Epidermal melanocyte (primary cell): ENCODE results near the gene PHRF1.

Experiments
- DNase-seq: peaks from one replicate; pipeline ENCODE4 v3.0.0; 2011; ENCODE audit warnings: low spot score; ENCODE audit not compliant: insufficient read length

PHRF1 gene

GRCh38 chr11:593347-593746 is 17.1 kb downstream of the PHRF1 start:
- no peak for DNase-seq

DNA sequence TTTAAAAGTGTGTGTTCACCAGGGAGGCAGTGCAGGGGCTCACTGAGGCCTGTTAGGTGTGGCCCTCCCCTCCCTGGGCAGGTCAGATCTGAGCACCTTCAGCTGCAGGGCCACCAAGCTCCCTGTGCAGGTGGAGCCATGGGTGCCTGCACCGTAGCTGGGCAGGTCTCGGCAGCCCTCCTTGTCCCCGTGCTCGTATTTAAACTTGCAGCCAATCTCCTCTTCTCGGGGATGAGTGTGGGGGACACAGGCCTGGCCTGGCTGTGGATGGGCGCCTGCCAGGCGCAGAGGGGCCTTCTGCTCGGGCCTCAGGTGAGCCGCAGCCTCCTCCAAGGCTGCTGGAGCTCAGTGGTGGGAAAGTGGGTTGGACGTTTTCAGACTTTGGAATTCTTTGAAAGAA is 19.1 kb downstream of the PHRF1 start:
- DNase-seq: no peak

DNA sequence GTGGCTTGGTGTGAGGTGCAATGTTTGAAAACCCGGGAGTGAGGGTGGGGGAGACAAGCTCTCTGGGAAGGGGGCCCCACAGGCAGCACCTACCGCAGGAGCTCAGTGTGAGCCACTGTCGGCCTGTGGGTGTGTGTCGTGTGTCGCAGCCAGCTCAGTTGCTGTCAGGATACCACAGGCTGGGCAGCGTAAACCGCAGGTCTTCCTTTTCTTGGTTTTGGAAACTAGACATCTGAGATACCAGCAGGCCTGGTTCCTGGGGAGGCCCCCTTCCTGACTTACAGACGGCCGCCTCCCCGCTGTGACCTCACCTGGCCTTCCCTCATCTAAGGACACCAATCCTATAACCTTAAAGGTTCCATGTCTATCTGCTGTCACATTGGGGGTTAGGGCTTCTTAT is 20.1 kb downstream of the PHRF1 start:
- DNase-seq: no peak

DNA sequence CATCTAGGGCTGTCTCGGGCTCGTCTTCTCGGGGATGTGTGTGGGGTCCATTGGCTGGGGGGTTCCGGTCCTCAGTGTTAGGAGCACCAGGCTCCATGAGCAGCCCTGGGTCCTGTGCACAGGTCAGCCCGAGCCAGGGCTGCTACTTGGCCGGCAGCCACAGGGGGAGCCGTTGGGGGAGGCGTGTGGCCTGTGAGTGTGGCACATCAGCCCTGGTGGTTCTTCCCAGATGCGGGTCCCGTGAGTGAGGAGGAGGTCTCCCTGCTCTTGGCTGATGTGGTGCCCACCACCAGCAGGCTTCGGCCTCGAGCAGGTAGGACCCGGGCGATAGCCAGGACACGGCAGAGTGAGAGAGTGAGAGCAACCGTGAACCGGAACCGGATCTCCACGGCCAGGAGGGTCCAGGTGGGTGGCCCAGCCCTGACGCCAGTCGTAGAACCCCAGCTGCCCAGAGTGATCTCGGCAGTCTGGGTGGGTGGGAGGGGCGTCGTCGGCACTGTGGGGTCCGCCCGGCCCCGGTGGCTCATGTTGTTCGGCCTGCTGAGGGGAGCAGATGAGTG is 21.0 kb downstream of the PHRF1 start:
- no peak for DNase-seq

DNA sequence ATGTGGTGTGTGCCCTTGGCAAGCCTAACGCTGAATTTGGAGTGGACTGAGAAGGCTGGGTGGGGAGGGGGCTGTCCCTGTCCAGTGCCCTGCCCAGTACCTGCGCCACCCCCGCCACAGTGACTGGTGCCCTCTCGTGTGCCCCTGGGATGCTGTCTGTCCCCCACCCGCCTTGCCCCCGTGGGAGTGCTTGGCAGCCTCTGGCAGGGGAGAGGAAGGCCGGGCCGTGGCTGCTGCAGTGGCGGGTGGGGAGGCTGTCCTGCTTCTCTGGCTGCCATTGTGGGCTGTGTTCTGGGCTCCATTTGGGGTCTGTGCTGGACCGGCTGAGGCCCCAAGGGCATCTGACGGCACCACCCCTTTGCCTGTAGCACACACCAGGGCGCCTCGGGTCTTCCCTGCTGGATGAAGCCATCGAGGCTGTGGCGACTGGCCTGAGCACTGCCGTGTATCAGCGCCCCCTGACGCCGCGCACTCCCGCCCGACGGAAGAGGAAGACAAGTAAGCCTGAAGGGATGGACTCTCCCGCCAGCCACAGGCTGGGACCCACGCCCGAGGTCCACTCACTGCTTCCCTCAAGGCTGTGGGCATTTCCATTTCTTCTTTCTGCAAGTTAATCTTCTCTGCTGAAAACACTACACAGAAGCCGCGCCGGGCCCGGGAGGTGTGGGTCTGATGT is 21.9 kb downstream of the PHRF1 start:
- no peak for DNase-seq

DNA sequence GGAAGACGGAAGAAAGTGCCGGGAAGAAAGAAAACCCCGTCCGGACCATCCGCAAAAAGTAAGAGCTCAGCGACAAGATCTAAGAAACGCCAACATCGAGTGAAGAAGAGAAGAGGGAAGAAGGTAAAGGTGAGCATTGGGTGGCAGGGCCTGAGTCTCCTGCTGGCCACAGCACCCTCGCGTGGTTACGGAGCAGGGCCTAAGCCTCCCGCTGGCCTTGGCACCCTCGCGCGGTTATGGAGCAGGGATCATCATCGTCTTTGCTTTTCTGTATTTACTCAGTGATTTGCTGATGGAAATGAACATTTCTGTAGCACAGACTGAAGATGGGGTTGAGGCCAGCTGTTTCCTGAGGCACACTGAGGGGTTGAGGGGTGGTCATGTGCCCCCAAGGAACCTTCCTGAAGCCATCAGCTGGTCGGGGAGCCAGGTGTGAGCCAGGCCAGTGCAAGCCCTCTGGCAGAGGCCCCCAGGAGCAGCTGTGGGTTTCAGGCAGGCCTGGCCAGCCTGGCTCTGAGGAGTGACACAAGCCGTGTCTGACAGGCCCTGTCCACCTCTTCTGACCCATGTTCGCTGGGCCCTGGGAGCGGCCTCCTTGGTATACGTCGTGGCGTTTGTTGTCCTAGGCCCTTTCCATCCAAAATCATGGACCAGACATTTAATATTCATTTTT is 25.4 kb downstream of the PHRF1 start:
- no peak for DNase-seq

- no peak for DNase-seq
Observed at GRCh38 chr11:603154-603553, 26.9 kb downstream of the PHRF1 start.

DNA sequence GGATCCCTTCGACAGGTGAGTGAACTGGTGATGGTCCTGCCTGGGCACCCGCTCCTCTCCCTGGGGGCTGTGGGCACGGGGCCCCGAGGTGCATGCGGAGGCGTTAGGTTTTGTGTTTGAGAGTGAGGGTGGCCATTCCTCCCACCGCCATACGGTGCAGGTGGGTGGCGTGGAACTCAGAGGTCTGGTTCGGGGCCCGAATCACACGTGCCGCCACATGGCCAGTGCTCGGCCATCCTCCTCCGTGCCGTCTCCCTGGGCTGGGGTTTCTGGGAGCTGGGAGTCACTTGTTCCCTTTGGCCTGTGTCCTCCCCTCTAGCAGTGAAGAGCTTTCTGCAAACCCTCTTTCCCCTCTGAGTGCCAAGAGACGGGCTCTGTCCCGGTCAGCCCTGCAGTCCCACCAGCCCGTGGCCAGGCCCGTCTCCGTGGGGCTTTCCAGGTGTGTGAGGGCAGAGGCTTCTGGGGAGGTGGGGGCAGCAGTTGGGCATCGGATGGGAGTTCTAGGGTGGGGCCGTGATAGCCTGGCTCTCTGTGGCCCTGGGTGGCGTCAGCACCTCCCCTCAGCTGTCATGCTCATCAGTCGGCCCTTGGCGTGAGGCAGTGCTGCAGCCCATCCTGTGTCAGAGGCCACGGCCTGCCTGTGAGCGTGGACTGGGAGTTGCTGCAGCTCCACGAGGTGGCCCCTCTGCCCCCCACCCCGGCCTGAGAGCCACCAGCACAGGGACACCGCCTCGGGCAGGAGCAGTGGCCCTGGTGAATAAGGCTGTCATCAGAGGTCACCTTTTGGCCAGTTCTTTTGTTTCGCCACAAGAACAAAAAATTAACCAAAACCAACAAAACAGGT is 29.2 kb downstream of the PHRF1 start:
- DNase-seq: no peak

GRCh38 chr11:606245-606644 is 30.0 kb downstream of the PHRF1 start:
- DNase-seq: no peak

DNA sequence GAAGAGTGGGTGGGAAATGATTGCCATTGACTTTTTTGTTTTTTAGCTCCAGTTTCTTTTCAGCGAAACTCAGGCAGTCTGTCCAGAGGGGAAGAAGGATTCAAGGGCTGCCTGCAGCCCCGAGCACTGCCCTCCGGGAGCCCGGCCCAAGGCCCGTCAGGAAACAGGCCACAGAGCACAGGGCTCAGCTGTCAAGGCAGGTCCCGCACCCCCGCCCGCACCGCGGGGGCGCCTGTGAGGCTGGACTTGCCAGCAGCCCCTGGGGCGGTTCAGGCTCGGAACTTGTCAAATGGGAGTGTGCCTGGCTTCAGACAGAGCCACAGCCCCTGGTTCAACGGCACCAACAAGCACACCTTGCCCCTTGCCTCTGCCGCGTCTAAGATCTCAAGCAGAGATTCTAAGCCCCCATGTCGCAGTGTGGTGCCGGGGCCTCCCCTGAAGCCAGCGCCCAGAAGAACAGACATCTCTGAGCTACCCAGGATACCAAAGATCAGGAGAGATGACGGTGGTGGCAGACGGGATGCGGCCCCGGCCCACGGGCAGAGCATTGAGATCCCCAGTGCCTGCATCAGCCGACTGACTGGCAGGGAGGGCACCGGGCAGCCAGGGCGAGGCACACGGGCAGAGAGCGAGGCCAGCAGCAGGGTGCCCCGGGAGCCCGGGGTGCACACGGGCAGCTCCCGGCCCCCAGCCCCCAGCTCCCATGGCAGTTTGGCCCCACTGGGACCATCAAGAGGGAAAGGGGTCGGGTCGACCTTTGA is 30.9 kb downstream of the PHRF1 start:
- no peak for DNase-seq

GRCh38 chr11:607971-608659 is 31.8 kb downstream of the PHRF1 start:
- no peak for DNase-seq

GRCh38 chr11:608791-609251 is 32.6 kb downstream of the PHRF1 start:
- no peak for DNase-seq

DNA sequence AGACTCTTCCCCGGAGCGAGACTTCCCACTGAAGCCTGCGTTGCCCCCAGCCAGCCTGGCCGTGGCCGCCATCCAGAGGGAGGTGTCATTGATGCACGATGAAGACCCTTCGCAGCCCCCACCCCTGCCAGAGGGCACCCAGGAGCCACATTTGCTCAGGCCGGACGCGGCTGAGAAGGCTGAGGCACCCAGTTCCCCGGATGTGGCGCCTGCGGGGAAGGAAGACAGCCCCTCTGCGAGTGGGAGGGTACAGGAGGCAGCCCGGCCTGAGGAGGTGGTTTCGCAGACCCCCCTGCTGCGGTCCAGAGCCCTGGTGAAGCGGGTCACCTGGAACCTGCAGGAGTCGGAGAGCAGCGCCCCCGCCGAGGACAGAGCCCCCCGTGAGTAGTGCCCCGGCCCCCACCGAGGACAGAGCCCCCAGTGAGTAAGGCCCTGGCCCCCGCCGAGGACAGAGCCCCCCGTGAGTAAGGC is 33.1 kb downstream of the PHRF1 start:
- no peak for DNase-seq

DNA sequence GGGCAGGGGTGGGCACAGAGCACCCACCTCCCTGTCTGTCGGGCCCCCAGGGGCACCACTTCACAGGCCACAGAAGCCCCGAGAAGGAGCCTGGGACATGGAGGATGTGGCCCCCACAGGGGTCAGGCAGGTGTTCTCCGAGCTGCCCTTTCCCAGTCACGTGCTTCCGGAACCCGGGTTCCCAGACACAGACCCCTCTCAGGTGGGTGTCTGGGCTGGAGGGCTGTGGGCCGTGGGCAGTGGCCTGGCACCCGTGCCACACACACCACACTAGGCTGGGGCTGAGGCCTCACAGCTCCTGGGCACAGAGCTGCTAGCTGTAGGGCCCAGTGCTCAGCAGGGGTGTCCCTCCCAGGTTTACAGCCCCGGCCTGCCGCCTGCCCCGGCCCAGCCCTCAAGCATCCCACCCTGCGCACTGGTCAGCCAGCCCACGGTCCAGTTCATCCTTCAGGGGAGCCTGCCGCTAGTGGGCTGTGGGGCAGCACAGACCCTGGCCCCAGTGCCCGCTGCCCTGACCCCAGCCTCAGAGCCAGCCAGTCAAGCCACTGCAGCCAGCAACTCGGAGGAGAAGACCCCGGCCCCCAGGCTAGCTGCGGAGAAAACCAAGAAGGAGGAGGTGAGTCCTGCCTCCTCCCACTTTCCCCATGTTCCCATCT is 34.0 kb downstream of the PHRF1 start:
- DNase-seq: no peak

GRCh38 chr11:611001-611996 is 35.0 kb downstream of the PHRF1 start:
- DNase-seq: no peak

DNA sequence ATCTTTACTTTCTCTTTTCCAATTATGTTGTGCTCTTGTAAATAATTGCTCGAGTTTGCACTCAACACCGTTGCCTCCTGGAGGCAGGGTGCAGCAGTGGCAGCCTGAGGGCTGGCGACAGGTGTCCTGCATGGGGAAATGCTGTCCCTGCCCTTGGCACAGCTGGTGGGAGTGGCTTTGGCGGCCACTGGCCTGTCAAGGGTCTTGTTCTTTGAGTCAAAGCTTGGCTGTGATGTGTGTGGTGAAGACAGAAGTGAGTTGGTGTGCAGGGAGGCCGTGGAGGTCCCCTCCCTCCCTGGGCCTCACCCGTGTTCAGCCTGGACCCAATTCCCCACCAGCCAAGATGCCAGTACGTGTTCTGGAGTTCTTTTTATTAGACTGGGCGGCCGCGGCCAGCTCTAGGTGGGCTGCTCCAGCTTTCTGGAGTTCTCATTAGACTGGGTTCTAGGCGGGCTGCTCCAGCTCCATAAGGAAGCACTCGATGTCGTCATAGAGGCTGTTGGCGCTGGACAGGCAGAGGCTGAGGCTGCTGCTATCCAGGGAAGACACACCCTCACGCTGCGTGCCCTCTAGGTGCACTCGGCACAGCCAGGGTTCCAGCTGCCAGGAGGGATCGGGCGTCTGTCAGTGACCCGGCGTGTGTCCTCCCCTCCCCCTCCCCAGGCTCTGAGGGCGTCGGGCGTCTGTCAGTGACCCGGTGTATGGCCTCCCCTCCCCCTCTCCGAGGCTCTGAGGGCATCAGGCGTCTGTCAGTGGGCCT is 36.1 kb downstream of the PHRF1 start:
- no peak for DNase-seq

- DNase-seq: no peak
Observed at GRCh38 chr11:612961-613300, 36.7 kb downstream of the PHRF1 start.

DNA sequence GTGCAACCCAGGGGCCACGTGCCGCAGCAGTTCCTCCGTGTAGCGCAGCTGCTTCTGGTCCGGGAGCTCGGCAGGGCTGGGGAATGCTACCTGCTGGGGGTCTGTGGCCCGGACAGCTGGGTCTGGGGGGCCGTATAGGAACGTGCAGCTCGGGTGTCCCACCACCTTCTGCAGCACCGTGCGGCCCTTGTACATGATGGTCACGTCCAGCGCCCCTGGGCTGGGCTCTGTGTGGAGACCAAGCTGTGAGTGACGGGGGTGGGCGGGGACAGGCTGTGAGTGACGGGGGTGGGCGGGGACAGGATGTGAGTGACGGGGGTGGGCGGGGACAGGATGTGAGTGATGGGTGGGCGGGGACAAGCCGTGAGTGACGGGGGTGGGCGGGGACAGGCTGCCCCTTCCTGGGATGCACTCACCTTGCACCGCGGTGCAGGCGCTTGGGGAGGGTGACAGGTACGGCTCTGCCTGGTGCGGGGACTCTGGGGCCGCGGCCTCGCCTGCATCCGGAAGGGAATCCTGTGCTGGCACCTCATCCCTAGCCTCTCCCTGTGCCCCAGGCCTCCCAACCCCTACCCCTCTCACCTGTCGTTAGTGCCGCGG is 37.2 kb downstream of the PHRF1 start:
- DNase-seq: no peak
